ENCODE results near the gene TRAPPC8. TPM values are rescaled to one million over a fixed set of nuclear protein-coding genes. Genes with fewer than 3 reads are reported as not detected.

TRAPPC8 gene
- total and polyA plus RNA-seq, 10 of the 15 experiments (the other 5 are each of a cell fraction or from before 2014, with no cell fraction given) = 13.0 to 75.4 (median 24.8) TPM

GRCh38 chr18:31942999-31943877 lies at the start of gene TRAPPC8 (continued):
- TF ChIP-seq ZBTB4 (CRISPR knock-in tag; IDR thresholded peaks at IDR 0.05) (no peak), YBX1 (IDR thresholded peaks at IDR 0.05) (no peak), BCL11A (IDR thresholded peaks at IDR 0.05; ENCODE audit: low read depth, low read length) (no peak), CBX3 (IDR thresholded peaks at IDR 0.05; ENCODE audit: borderline replicate concordance, low read depth) (no peak), POLR2A (IDR thresholded peaks at IDR 0.05; ENCODE audit: low read depth, low read length) (peak; percentile 96), NFIC (IDR thresholded peaks at IDR 0.05; ENCODE audit: low read depth, low read length) (no peak), BCLAF1 (IDR thresholded peaks at IDR 0.05) (no peak), SP1 (IDR thresholded peaks at IDR 0.05; ENCODE audit: low read depth, low read length) (no peak), ZBTB11 (CRISPR knock-in tag; IDR thresholded peaks at IDR 0.05) (no peak), IRF3 (IDR thresholded peaks at IDR 0.05) (no peak), POLR2AphosphoS2 (IDR thresholded peaks at IDR 0.05; ENCODE audit: low read depth, low read length) (peak; percentile 33; the same call in 1 of the 2 replicates), SPI1 (IDR thresholded peaks at IDR 0.05; ENCODE audit: borderline replicate concordance, insufficient read depth, low read depth, low read length) (peak; percentile 88), STAT3 (IDR thresholded peaks at IDR 0.05; ENCODE audit: low read depth, low read length) (no peak), ZSCAN29 (IDR thresholded peaks at IDR 0.05) (no peak), ATF3 (IDR thresholded peaks at IDR 0.05; ENCODE audit: borderline replicate concordance, extremely low read depth, low read depth, low read length) (peak; percentile 92), CBX5 (IDR thresholded peaks at IDR 0.05; ENCODE audit: low read depth) (no peak), ZNF207 (IDR thresholded peaks at IDR 0.05; ENCODE audit: borderline replicate concordance) (no peak), EZH2 (IDR thresholded peaks at IDR 0.05; ENCODE audit: borderline replicate concordance, control insufficient read depth, low read depth, low read length) (no peak), CHD4 (IDR thresholded peaks at IDR 0.05) (no peak)
